Measurements from ENCODE around the gene SYNE2. TPM values are rescaled to one million over a fixed set of nuclear protein-coding genes. Genes with fewer than 3 reads are reported as not detected.

The SYNE2 gene
- total RNA-seq, 1 donor from 2014 or later: 121 TPM

GRCh38 chr14:64149921-64150320, 297.1 kb downstream of the SYNE2 start:
- peak; percentile 39 for ATAC-seq
- no peak overlapping the region for H3K27ac ChIP-seq
- intact Hi-C loops (cut with DNase I): no loop called here

DNA sequence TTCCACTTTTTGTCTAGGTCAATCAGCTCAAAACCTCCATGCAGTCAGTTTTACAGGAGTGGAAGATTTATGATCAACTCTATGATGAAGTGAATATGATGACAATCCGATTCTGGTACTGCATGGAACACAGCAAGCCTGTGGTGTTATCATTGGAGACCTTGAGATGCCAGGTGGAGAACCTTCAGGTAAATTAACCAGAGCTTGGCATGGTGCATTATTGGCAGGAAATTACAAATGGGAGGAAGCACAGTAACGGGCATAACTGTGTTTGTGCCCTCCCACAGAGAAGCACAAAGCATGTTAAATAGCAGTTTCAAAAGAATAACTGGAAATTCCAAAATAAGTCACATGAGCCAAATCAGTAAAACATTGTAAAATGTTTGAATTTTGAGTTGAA, 305.8 kb downstream of the SYNE2 start:
- intact Hi-C loops (cut with DNase I): no loop called here
- no peaks in the 10 kb centered on the region for H3K27me3 ChIP-seq
- TF ChIP-seq, protein P1, sequence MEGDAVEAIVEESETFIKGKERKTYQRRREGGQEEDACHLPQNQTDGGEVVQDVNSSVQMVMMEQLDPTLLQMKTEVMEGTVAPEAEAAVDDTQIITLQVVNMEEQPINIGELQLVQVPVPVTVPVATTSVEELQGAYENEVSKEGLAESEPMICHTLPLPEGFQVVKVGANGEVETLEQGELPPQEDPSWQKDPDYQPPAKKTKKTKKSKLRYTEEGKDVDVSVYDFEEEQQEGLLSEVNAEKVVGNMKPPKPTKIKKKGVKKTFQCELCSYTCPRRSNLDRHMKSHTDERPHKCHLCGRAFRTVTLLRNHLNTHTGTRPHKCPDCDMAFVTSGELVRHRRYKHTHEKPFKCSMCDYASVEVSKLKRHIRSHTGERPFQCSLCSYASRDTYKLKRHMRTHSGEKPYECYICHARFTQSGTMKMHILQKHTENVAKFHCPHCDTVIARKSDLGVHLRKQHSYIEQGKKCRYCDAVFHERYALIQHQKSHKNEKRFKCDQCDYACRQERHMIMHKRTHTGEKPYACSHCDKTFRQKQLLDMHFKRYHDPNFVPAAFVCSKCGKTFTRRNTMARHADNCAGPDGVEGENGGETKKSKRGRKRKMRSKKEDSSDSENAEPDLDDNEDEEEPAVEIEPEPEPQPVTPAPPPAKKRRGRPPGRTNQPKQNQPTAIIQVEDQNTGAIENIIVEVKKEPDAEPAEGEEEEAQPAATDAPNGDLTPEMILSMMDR (IDR thresholded peaks at IDR 0.05): no peak
- no peak overlapping the region for H3K4me3 ChIP-seq
- H3K27ac ChIP-seq: no peak overlapping the region
- ATAC-seq: no peak
- H3K4me1 ChIP-seq: no peaks in the 10 kb centered on the region
- no peaks in the 10 kb centered on the region for H3K9me3 ChIP-seq
- DNase-seq: no peak
- peaks cover 34% of the 10 kb centered on the region for H3K36me3 ChIP-seq

More at GRCh38 chr14:64149921-64150320, 297.1 kb downstream of the SYNE2 start:
- H3K36me3 ChIP-seq: peaks cover 45% of the 10 kb centered on the region
- TF ChIP-seq, protein P1 (IDR thresholded peaks at IDR 0.05): no peak
- H3K4me1 ChIP-seq: no peaks in the 10 kb centered on the region
- H3K27me3 ChIP-seq: no peaks in the 10 kb centered on the region
- H3K4me3 ChIP-seq: no peak overlapping the region
- DNase-seq: no peak
- no peaks in the 10 kb centered on the region for H3K9me3 ChIP-seq

DNA sequence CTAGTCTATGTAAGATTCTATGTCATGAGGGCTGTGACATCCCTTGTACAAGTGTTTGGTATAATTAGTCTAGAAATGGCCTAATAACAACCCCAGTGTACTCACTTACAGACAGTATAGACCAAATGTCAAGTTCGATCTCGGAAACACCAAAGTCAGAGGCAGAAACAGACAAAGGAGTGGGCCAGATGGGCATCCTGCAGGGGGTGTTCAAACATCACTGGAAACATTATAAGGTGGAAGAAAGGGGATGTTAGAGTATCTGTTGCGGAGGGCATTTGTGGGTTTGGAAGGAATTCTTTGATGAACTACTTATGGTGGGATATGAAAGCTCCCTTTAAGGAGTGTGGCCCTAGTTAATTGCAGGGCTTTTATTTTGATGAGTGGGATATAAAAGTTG, 306.8 kb downstream of the SYNE2 start:
- intact Hi-C loops (cut with DNase I): no loop called here
- DNase-seq (no peak), ATAC-seq (no peak)
- H3K27me3 ChIP-seq: no peaks in the 10 kb centered on the region
- no peak overlapping the region for H3K4me3 ChIP-seq
- H3K36me3 ChIP-seq: peaks cover 31% of the 10 kb centered on the region
- no peak overlapping the region for H3K27ac ChIP-seq
- no peaks in the 10 kb centered on the region for H3K9me3 ChIP-seq
- no peaks in the 10 kb centered on the region for H3K4me1 ChIP-seq
- TF ChIP-seq, protein P1 (IDR thresholded peaks at IDR 0.05): no peak

- no peak for ATAC-seq
These were observed 317.4 kb downstream of the SYNE2 start for GRCh38 chr14:64170181-64170580.

DNA sequence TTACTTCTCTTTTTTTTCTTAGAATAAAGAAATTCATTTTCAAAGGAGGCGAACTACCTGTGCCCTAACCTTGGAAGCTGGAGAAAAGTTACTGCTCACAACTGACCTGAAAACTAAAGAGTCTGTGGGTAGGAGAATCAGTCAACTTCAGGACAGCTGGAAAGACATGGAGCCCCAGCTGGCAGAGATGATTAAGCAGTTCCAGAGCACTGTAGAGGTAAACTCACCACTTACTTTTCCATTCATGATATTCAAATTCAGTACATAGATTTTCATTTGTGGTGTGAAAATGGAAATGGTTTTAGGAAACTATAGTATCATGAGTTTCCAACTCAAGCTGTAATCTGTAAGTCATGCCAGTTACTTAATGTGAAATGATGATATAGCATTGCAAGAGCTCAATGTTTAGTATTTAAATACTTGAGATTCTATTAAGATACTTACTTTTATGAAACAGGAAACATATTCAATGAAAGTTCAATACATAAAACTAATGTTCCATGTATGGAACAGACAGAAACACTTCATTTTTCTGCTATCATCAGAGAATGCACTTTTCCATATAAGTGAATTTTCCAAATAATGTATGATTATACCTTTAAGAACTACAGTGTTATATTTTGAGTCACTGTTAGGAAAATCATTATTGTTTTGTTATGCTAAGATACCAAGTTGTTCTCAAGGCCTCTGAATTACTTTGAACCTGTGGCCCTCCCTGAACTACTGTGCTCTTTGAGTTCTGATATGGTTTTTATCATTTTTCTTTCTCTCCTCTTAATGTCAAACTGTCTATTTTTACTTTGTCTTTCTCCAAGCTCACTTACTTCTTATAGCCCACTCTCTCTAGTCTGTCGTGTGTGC, 322.3 kb downstream of the SYNE2 start:
- peaks cover 25% of the 10 kb centered on the region for H3K36me3 ChIP-seq
- TF ChIP-seq, protein P1 (IDR thresholded peaks at IDR 0.05): no peak
- no peaks in the 10 kb centered on the region for H3K9me3 ChIP-seq
- H3K27ac ChIP-seq: no peak overlapping the region
- DNase-seq (no peak), ATAC-seq (no peak)
- no peak overlapping the region for H3K4me3 ChIP-seq
- intact Hi-C loops (cut with DNase I): no loop called here
- H3K4me1 ChIP-seq: no peaks in the 10 kb centered on the region
- H3K27me3 ChIP-seq: no peaks in the 10 kb centered on the region

More at GRCh38 chr14:64170181-64170580, 317.4 kb downstream of the SYNE2 start:
- no peaks in the 10 kb centered on the region for H3K27me3 ChIP-seq
- DNase-seq: no peak
- no peaks in the 10 kb centered on the region for H3K4me1 ChIP-seq
- no peaks in the 10 kb centered on the region for H3K9me3 ChIP-seq
- intact Hi-C loops (cut with DNase I): no loop called here
- TF ChIP-seq, protein P1 (IDR thresholded peaks at IDR 0.05): no peak
- no peak overlapping the region for H3K4me3 ChIP-seq
- H3K36me3 ChIP-seq: peaks cover 55% of the 10 kb centered on the region
- no peak overlapping the region for H3K27ac ChIP-seq

All from upper lobe of right lung (tissue), 1 donor.